Activated CD4-positive, CD25-positive, alpha-beta regulatory T cell treated with anti-CD3 and anti-CD28 coated beads, Interleukin-2, amount 50 U/mL, for 16 hours (primary cell): Measurements from ENCODE around the gene IGFBPL1.
"Not testable (repeated sequence)": the region's sequence is repeated elsewhere in the genome, so short reads cannot be mapped to it uniquely, and the experiment has no call there.

Experiments
- DNase-seq: peaks from one replicate; pipeline ENCODE4 v3.0.0-alpha.2; 2020; ENCODE audit warnings: low read depth, low spot score

The IGFBPL1 gene

DNA sequence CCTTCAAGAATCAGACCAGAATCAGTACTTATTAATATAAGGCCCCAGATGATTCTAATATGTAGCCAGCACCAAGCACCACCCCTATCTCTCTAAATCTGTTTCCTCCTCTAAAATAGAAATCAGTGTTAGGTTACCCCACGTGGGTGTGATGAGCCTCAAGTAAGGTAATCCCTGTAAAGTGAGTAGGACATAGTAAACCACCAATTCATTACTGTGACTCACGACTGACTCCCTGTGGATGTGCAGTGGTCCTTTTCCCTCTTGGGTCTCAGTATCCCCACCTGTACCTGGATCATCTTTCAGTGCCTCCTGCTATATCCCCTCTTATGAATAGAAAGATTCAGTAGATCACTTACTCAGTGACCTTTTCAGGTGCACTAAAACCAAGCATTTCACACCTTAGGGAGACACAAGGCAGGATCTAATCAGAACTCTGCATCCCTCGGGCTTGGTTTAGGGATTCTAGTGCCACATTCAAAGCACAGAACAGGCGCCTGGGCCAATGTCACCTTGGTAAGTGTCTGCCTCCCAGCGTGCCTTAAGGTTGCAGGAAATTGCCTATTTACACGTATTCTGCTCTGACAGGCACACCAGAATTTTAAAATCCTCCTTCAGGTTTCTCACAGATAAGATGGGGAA is 43.9 kb downstream of the IGFBPL1 start:
- no peak for DNase-seq

DNA sequence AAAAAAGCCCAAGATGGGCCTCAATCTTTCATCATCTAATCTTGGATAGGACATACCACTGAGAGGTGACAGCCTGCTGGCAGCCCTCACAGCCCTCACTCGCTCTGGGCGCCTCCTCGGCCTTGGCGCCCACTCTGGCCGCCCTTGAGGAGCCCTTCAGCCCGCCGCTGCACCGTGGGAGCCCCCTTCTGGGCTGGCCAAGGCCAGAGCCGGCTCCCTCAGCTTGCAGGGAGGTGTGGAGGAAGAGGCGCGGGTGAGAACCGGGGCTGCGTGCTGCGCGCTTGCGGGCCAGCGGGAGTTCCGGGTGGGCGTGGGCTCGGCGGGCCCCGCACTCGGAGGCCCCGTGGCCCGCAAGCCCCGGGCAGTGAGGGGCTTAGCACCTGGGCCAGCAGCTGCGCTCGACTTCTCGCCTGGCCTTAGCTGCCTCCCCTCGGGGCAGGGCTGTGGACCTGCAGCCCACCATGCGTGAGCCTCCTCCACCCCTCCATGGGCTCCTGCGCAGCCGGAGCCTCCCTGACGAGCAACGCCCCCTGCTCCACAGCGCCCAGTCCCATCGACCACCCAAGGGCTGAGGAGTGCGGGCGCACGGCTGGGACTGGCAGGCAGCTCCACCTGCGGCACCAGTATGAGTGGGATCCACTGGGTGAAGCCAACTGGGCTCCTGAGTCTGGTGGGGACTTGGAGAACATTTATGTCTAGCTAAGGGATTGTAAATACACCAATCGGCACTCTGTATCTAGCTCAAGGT is 46.7 kb downstream of the IGFBPL1 start:
- not testable (repeated sequence) for DNase-seq

DNA sequence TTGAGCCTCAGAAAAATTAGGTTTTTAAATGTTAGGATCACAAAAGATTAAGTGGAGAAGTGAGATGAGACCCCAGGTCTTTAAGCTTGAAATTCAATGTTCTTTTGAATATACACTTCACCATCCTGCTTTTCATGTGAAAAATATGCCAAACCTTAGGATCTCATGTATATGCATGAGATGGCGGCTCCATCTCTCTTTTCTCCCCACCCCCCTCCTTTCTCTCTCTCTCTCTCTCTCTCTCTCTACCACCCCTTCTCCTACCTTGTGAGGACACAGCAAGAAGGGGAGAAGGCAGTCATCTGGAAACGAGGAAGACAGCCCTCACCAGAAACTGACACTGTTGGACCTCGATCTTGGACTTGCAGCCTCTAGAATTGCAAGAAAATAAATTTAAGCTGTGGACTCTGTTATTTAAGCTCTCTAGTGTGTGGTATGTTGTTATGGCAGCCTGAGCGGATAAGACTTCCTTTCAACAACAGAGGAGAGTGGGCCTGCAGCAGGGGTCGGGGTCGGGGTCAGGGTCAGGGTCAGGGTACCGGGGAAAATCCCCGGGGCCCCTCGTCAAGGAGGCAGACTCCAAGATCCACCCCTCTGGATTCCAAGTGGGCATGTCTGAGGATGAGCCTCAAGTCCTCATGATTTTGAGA is 48.1 kb downstream of the IGFBPL1 start:
- DNase-seq: no peak

DNA sequence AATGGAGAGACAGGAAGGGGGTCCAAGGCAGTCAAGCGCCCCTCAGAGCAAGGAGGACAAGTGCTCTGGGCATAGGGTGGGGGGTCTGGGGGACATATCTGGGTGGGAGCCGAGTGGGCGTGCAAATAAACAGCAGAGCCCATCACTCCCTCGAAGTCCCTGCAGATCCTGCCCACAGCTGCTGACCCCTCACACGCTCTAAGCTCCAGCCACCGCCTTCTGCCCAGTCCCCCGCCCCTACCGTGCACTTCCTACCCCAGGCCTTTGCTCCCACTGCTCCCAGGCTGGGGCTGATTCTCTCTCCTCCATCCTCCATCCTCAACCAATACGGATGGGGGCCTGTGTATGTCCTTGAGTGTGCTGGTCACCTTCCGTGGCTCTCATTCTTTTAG is 48.7 kb downstream of the IGFBPL1 start:
- no peak for DNase-seq

DNA sequence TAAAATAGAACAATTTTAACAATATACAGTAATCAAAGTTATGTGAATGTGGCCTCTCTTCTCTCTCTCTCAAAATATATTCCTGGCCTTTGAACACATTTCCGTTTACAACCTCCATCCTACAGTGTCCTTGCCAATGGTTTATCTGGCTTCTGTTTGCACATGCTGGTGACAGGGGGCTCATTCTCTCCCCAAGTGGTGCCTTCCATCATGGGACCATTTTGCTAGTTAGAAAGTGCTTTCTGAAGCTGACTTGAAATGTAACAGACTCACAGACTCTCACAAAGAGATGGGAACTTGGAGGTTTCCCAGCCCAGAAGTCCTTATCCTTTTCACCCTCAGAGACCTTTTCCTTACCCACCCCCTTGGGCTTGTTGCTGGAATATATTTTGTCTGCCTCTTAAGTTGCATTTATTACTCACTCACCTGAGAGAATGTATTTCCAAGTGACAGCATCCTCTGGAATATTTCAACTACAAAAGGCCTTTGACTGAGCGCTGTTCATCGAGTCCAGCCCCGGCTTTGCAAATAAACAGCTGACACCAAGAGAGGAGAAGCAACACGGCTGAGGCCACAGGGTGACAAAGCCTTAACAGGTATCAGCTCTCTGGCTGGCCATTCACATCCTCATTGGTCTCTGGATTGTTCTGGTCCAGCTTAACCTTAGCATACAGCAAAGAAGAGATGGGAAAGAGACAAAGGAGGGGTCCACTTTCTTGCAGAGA is 49.2 kb downstream of the IGFBPL1 start:
- no peak for DNase-seq

DNA sequence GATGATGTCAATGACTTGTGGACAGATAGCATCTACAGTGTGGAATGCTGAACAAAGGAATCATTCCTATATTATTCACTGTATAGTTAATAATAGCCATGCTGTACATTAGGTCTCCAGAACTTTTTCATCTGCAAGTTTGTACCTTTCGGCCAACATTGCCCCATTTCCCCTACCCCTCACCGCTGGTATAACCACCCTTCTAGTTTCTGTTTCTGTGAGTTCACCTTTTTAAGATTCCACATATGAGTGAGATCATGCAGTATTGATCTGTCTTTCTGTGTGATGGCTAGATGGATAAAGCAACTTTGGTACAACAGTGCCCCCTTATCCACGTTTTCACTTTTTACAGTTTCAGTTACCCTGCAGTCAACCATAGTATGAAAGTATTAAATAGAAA is 50.6 kb downstream of the IGFBPL1 start:
- DNase-seq: no peak

DNA sequence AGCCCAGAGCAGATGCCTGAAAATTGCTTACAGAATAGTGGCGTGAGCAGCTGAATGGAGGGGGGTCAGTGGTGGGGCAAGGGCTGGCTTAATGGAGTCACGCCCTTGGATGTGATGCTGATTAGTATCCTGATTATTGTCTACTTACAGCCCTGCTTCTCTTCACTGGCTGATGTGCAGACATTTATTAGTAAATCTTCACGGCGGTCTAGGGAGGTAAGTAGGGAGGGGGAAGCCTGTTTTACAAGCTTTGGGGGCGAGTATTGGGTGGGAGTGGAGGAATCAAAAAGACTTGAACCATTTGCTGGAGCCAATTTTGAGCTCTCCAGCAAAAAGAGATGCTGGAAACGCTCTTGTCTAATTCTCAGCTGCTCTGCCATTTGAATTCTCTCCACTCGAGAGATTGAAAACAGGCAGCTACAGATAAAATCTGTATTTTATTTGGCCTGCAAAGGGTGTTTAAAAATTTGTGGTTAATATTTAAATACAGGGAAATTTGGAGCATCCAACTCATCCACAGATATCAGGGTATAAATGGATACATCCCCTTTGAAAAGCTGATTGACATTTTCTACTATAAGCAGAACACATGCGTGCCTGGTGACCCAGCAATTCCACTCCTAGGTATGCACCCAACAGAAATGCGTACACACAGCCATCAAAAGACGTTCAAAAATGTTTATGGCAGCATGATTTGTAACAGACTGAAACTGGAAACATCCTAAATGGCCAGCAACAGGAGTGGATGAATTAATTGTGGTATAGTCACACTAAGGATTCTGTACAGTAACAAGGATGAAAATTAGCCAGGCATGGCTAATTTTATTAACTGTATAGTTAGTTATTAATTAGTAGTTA is 51.3 kb downstream of the IGFBPL1 start:
- DNase-seq: no peak

DNA sequence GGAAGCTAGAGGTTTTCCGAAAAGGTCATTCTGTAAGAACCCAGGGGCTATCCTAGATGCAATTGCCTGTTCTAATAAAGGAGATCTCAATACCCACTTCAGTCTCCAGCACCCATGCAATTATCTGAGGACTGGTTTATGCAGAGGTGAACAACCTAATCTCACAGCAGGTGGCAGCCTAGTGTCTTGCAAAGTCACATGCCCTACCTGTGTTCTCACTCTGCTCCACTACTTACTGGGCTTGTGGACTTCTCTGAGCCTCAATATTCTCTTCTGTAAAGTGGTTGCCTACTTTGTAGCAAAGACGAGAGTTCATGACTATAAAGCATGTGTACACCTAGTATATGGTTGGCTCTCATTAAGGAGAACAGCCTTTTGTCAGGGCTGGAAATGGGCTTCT is 52.8 kb downstream of the IGFBPL1 start:
- DNase-seq: no peak

DNA sequence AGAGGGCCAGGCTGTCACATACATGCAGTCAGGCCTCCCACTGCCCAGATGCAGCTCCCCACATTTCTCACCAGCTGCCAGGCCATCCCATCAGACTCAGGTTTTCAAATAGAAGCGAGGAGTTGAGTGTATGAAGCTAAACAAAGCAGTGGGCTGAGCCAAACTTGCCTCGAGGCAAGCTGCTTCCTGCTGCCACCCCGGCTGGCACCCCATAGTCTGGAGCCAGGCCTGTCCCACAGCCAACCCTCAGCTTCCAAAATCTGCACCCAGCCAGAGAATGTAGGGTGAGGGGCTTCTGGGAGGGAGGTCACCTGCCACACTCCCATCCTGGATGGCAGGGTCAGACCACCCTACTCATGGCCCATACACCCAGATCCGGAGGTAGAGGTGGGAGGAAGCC is 54.1 kb downstream of the IGFBPL1 start:
- no peak for DNase-seq

DNA sequence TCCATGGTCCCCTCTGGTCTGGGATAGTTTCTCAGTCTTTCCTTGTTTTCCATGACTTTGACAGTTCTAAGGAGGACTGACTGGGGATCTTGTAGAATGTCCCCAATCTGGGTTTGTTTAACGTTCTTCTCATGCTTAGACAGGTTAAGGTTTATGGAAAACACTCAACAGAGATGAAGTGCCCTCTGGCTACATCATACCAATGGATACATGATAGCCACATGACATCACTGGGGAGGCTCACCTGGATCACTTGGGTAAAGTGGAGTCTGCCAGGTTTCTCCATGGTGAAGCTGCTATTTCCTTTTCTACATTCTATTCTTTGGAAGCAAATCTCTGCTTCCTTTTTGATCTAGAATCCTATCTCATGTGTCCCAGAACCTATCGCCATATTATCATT is 55.5 kb downstream of the IGFBPL1 start:
- DNase-seq: no peak

DNA sequence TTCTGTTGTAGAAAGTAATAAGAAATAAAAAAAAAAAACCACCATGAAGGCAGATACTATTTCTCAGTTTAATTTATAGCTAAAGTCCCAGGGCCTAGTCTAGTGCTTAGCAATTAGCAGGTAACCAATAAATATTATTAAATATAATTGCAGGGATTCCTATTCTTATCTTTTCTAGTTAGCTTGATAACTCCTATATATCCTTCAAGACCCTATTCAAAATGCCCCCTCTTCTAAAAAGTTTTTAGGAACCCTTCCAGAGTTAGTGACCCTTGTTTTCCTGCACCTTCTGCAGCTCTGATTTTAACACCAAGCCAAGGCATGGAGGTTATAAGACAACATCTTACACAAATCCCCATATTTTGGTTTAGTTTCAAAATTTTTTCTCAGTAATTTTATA is 56.4 kb downstream of the IGFBPL1 start:
- no peak for DNase-seq

DNA sequence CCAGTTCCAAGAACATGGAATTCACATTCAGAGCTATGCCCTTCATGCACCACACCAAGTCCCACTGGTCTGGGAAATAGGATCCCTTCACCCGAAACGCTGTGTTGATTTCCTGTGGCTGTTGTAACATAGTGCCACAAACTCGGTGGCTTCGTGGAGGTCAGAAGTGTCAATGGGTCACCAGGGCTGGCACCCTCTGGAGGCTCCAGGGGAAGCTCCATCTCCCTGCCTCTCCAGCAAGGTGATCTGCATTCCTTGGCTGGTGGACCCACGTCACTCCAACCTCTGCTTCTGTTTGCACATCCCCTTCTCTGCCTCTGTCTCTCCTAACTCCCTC is 60.7 kb downstream of the IGFBPL1 start:
- no peak for DNase-seq

DNA sequence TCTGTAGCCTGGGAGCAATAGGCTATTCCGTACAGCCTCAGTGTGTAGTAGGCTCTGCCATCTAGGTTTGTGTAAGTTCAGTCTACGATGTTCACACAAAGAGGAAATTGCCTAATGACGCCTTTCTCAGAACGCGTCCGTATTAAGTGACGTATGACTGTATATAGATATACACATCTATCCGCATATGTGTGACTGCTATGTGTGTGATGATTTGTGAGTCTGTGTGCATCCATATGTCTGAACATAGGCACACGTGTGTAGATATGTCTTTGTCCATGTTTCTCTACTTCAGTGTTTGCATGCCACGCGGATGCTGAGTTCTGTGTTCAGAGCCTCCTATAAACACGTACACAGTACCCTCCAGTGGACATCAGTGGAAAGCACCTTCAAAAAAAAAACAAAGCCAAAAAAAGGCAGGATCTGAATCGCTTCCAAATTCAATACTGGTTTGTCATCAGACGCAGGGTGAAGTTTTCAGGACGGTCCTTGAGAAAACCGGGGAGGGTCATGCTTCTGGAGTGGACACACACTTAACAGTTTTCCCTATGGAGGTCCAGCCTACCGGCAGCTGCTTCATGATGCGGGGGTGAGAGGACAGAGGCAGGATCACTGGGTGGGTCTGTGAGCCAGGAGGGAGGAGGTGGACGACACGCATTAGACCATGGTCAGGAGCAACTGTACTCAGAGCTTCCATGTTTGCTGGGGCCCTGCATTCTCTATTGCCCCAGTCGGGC is 61.2 kb downstream of the IGFBPL1 start:
- DNase-seq: no peak

DNA sequence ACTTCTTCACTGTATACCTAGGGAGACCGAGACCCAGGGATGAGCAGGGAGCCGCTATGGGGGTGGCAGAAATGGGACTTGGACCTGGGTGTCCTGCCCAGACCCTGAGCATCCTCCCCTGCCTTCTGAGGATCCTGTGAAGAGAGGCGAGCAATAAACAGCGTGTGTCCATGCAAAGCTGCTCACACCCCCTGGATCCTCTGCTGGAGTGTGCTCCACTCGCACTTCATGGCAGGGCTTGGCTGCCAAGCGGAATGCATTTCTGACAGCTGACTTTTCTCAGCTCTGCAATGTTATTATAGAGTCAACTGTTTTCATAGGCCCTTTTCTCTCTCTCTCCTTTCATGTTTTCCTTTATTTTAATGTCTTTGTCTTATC is 62.8 kb downstream of the IGFBPL1 start:
- DNase-seq: no peak

DNA sequence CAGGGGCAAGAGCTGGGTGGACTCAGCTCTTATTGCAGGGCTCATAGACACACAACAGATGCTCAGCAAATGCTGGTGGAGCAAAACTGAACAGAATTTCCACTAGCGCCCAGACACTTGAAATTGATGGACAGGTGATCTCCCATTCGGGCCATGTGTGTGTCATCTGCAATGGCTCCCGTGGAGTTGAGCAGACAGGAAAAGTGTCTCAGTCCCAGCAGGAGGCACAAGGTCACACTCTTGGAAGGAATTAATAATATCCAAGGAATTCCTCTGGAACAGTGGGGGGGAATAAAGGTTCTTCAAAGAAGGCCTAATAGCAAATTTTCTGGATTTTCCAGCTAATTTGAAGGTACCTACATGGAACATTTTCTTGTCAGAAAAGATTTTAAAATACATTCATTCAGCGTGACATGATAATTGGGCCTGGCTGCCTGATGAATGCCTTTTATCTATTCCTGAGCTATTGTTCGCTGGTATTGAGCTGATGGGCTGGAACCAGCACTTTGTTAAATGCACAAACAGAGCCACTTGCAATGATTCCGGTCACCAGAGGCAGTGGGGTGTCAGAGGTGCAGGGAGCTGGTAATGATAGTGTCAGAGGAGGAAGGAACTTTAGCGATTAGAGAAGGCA is 63.3 kb downstream of the IGFBPL1 start:
- no peak for DNase-seq

DNA sequence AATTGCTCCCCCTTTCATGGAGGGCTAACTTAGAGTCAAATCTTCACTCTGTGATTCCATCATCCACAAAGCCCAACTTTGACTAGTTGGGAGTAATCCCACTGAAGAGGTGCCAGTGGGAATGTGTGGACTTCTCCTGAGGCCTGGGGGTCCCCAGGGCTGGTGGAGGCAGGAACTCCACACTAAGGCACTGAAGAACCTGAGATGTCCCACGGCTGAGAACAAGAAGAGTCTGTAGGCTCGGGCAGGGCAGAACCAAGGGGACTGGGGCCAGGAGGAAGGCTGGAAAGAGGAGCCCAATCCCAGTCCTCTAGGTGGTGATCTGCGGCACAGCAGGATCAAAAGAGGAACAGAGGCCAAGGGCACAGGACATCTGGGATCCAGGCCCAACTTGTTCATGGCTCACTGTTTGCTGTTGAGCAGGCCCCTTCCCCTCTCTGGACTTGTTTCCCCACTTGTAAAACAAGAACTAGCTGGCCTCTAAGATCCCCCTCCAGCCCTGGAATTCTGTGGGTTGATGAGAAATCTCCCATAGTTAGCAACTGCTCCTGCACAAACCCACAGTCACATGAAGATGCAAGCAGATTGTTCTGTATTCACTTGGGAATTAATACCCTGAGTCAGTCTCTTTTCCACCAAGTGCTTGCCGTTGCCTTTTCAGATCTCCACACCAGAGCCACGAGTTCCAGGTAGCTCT is 64.4 kb downstream of the IGFBPL1 start:
- DNase-seq: no peak

DNA sequence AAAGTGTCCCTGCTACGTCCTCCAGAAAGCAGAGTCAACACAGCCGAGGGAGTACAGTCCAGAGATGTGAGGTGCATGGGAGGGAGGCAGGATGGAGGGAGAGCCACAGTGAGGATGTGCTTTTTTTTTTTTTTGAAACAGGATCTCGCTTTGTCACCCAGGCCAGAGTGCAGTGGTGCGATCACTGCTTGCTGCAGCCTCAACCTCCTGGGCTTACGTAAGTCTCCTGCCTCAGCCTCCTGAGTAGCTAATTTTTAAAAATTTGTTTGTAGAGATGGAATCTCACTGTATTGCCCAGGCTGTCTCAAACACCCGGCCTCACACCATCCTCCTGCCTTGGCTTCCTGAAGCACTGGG is 65.0 kb downstream of the IGFBPL1 start:
- no peak for DNase-seq

DNA sequence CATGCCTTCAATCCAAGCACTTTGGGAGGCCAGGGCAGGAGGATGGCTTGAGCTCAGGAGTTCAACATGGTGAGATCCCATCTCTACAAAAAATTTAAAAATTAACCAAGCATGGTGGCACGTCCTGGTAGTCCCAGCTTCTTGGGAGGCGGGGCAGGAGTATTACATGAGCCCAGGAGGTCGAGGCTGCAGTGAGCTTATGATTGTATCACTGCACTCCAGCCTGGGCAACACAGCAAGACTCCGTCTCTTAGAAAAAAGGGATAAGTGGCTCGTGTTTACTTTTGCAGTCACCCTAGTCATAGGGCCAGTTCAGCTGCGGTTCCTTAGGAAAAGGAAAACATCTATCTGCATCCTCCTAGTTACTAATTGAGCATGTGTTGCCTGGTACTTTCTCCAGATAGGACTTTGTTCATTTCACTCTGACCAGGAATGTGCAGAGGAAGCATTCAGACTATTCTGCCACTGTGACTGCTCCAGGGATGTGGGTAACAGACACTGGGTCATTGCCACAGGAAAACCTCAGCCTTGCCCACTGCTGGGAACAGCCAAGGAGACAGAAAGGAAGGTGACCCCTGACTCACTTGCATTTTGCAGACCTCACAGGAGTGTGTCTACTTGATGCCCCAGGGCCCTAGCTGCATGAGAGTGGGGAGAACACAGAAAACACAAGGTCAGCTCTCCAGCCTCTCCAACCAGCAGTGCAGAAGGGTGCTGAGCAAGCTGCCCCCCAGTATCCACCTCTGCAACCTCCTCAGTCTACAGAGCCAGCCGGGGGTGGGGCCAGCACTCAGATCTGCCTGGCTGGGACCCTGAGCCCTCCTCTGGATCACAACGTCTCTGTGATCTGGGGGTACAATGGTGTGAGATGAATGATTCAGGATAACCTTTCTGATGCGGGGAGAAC is 65.6 kb downstream of the IGFBPL1 start:
- no peak for DNase-seq
